LHCN-M2 (cell line): ENCODE data around the gene ICAM3. TPM values are rescaled to one million over a fixed set of nuclear protein-coding genes. Genes with fewer than 3 reads are reported as not detected.
A peak's percentile ranks its signal among the peaks of the same experiment; 100 is the strongest.

Experiments
- DNase-seq: peaks from one replicate; pipeline ENCODE4 v3.0.0-alpha.2; 2012; ENCODE audit warnings: low read depth
- total RNA-seq: library from RNA; depleted of rRNA; stranded (reverse); fragments of >200 nt; gene quantifications from 2 replicates; pipeline ENCODE4 v1.2.3, GENCODE V29; 2014

The ICAM3 gene
- total RNA-seq, 1 experiment from 2014 or later: 9.0 TPM

GRCh38 chr19:10320602-10321416 lies 18.6 kb downstream of the ICAM3 start:
- DNase-seq: no peak

DNA sequence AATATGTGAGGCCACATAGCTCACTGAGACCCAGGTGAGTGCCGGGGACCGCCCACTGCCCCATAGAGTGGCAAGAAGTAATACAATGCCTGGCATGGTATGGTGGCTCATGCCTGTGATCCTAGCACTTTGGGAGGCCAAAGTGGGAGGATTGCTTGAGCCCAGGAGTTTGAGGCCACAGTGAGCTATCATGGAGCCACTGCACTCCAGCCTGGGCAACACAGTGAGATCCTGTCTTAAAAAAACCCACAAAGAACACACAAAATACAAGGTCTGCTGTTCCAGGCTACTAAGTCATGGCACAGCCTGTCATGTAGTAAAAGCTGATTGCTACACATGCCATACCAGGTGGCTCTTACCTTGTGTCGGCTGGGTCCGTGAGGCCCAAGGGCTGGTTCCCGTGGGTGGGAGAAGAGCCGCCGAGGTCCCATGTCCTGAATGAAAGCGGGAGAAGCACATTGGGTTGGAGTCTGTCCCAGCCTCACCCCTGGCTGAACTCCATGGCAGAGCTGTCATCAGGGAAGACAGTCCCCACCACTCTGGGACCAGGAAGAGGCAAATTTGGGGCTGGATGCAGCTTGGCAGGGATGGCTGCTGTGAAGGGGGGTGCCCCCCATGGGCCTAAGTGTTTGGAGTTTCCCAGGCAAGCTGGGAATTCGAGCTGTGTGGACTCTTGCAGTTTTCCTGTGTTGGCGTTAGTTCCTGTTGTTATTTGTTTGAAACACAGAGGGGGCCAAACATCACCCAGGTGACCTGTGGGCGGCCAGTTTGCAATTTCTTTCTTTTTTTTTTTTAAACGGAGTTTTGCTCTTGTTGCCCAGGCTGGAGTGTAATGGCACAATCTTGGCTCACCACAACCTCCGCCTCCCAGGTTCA lies 20.4 kb downstream of the ICAM3 start:
- no peak for DNase-seq

DNA sequence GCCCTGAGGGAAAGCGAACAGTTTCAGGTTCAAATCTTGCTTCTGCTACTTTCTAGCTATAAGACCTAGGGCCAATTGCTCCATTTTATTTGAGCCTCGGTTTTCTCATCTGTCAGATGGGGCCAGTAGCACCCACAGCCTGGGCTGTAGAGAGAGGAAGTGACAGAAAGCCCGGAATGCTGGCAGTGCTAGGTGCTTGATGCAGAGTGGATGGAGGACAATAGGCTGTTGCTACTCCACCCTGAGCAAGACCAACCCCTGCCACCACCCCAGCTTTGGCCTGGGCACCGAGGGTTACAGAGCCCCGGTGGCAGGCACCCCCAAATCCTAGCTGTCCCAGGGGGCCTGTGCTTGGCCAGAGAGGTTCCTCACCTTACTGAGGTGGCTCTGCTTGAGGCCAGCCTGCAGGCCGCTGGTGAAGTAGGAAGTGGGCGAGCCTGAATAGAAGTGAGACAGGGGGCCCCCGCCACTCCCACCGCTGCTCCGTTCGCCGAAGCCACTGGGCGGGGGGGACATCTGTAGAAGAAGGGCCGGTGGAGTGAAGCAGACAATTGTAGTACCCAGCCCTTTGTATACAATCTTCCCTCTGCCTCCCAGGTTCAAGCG lies 21.5 kb downstream of the ICAM3 start:
- no peak for DNase-seq

- no peak for DNase-seq
These were observed 22.2 kb downstream of the ICAM3 start for GRCh38 chr19:10317045-10317856.

GRCh38 chr19:10316229-10317044 lies 23.0 kb downstream of the ICAM3 start:
- no peak for DNase-seq

- peak; percentile 75 for DNase-seq
These were observed 23.8 kb downstream of the ICAM3 start, which contains the start of gene FDX2 for GRCh38 chr19:10315335-10316214. FDX2 (minus strand) TSS chr19:10316015; CDS start chr19:10315996, 19 bp downstream.

- no peak for DNase-seq
These were observed 30.0 kb downstream of the ICAM3 start, which contains the start of gene ZGLP1 for GRCh38 chr19:10309423-10309822. ZGLP1 (minus strand) TSS chr19:10309815.

DNA sequence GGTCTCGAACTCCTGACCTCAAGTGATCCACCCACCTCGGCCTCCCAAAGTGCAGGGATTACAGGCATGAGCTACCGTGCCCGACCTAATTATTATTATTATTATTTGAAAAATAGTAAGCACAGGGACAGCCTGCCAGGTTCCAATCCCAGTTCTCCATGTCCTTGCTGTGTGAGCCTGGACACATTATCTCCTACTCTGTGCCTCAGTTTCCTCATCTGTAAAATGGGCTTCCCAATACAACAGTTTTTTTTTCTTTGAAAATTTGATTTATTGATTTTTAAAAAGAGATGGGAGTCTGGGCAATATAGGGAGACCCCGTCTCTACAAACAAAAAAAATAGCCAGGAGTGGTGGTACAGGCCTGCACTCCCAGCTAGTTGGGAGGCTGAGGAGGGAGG lies 33.1 kb downstream of the ICAM3 start:
- no peak for DNase-seq

GRCh38 chr19:10305139-10305806 lies 34.2 kb downstream of the ICAM3 start:
- DNase-seq: peak; percentile 72

- no peak for DNase-seq
These were observed 39.6 kb downstream of the ICAM3 start for GRCh38 chr19:10299545-10300458.

DNA sequence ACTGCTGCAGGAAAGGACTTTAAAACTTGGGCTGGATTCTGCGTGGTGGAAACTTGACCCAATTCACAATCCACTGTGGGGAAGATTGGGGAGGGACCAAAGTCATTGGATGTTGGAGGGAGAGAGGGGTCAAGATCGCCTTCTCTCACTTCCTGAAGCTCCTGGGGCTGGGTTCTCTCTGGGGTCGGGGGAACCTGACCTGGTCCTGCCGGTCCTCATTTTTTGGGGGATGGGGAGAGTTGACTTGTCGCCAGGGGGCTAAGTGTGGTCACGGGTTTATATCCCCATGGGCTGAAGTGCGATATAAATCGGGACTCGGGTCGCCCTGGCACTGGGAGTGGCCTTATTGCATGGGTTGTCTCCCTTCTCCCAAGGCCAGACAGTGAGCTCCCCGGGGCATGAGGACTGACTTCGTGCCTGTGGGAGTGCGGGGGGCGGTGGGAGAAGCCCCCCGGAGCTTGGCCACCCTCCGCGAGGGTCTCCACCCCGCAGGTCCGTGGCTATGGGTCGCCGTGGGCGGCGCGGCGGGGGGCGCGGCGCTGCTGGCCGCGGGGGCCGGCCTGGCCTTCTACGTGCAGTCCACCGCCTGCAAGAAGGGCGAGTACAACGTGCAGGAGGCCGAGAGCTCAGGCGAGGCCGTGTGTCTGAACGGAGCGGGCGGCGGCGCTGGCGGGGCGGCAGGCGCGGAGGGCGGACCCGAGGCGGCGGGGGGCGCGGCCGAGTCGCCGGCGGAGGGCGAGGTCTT lies 43.4 kb downstream of the ICAM3 start:
- DNase-seq: no peak

GRCh38 chr19:10295305-10295846 lies 44.0 kb downstream of the ICAM3 start:
- peak; percentile 12 for DNase-seq

DNA sequence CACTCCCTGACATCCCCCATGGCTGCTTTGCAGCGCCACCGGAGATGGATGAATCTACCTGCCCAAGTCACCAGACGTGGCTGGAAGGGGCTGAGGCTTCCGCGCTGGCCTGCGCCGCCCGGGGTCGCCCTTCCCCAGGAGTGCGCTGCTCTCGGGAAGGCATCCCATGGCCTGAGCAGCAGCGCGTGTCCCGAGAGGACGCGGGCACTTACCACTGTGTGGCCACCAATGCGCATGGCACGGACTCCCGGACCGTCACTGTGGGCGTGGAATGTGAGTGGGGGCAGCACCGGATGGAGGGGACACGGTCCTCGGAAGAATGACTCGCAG lies 45.1 kb downstream of the ICAM3 start:
- no peak for DNase-seq

DNA sequence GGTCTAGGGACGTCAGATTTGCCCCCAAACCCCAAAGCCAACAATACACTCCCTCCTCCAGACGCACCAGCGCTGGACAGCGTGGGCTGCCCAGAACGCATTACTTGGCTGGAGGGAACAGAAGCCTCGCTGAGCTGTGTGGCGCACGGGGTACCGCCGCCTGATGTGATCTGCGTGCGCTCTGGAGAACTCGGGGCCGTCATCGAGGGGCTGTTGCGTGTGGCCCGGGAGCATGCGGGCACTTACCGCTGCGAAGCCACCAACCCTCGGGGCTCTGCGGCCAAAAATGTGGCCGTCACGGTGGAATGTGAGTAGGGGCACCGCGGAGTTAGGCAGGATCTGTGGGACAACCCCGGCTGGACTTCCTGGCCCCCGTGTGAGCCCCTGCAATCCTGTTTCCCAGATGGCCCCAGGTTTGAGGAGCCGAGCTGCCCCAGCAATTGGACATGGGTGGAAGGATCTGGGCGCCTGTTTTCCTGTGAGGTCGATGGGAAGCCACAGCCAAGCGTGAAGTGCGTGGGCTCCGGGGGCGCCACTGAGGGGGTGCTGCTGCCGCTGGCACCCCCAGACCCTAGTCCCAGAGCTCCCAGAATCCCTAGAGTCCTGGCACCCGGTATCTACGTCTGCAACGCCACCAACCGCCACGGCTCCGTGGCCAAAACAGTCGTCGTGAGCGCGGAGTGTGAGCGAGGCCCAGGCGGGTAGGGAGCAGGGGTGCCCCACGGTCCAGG lies 45.6 kb downstream of the ICAM3 start:
- DNase-seq: no peak

DNA sequence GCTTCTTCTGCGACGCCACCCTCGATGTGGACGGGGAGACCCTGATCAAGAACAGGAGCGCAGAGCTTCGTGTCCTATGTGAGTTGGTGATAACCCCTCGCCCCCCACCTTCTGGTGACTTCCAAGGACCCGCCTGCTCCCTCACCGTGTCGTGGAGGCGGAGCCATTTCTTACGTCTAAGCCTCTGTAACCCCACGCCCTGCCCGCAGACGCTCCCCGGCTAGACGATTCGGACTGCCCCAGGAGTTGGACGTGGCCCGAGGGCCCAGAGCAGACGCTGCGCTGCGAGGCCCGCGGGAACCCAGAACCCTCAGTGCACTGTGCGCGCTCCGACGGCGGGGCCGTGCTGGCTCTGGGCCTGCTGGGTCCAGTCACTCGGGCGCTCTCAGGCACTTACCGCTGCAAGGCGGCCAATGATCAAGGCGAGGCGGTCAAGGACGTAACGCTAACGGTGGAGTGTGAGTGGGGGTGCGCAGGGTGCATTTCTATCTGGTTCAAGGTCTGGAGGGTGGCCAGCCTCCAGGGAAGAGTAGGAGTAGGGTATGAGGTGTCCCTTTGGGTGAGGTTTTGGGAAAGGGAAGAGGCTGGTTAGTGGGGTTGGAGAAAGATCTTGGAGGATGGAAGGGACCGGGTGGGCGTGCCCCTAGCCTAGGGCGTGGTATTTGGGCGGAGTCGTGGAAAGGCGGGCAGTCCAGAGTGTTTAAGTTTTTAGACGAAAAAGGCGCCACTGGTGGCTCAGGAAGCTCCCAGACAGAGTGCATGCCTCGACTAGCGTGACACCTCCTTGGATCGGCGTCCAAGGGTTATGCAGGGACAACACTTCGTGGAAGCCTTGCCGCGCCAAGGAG lies 46.4 kb downstream of the ICAM3 start:
- no peak for DNase-seq
